Measurements from ENCODE around the gene ATP5F1D. TPM values are rescaled to one million over a fixed set of nuclear protein-coding genes. Genes with fewer than 3 reads are reported as not detected.
A peak's percentile ranks its signal among the peaks of the same experiment; 100 is the strongest.

The ATP5F1D gene
- total and polyA plus RNA-seq, 2 of the 13 experiments (the other 11 are each of a cell fraction or from before 2014, with no cell fraction given) = 39.4 to 78.7 TPM

DNA sequence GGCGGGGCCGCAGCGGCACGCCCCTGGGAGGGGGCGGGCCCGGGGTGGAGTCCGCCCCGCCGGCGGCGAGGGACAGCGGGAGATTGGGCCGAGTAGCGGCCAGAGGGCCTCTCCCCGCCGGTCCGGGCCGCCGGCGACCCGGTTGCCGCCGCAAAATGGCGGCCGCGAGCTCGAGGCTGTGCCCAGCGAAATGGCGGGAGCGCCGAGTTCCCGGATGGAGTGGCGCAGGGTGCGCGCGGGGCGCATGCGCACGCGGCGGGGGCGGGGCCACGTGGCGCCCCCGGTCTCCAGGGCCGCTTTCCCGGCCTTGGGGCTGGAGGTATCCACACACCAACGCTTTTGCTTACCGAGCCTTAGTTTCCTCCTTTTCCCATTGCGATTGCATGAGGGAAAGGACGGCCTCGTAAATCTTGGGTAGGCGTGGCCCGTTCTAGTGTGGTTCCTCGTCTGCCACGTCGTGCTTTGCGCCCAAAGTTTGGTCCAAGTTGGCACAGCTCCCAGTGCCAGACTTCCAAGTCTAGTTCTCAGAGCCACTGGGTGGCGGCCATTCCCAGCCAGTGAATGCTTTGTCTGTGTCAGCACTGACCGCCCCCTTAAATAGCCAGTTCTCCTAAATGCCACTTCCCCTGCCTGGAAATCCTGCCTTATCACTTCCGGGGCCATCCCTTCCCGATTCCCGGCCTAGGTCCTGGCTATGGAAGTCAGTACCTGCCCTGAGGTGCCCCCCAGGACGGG, 28.1 kb downstream of the ATP5F1D start (continued):
- TF ChIP-seq PBX3 (CRISPR knock-in tag; IDR thresholded peaks at IDR 0.05; ENCODE audit: borderline replicate concordance) = no peak
- TF ChIP-seq, protein P1, sequence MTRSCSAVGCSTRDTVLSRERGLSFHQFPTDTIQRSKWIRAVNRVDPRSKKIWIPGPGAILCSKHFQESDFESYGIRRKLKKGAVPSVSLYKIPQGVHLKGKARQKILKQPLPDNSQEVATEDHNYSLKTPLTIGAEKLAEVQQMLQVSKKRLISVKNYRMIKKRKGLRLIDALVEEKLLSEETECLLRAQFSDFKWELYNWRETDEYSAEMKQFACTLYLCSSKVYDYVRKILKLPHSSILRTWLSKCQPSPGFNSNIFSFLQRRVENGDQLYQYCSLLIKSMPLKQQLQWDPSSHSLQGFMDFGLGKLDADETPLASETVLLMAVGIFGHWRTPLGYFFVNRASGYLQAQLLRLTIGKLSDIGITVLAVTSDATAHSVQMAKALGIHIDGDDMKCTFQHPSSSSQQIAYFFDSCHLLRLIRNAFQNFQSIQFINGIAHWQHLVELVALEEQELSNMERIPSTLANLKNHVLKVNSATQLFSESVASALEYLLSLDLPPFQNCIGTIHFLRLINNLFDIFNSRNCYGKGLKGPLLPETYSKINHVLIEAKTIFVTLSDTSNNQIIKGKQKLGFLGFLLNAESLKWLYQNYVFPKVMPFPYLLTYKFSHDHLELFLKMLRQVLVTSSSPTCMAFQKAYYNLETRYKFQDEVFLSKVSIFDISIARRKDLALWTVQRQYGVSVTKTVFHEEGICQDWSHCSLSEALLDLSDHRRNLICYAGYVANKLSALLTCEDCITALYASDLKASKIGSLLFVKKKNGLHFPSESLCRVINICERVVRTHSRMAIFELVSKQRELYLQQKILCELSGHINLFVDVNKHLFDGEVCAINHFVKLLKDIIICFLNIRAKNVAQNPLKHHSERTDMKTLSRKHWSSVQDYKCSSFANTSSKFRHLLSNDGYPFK (CRISPR knock-in tag; IDR thresholded peaks at IDR 0.05; ENCODE audit: borderline replicate concordance) = no peak
- TF ChIP-seq, protein P2, sequence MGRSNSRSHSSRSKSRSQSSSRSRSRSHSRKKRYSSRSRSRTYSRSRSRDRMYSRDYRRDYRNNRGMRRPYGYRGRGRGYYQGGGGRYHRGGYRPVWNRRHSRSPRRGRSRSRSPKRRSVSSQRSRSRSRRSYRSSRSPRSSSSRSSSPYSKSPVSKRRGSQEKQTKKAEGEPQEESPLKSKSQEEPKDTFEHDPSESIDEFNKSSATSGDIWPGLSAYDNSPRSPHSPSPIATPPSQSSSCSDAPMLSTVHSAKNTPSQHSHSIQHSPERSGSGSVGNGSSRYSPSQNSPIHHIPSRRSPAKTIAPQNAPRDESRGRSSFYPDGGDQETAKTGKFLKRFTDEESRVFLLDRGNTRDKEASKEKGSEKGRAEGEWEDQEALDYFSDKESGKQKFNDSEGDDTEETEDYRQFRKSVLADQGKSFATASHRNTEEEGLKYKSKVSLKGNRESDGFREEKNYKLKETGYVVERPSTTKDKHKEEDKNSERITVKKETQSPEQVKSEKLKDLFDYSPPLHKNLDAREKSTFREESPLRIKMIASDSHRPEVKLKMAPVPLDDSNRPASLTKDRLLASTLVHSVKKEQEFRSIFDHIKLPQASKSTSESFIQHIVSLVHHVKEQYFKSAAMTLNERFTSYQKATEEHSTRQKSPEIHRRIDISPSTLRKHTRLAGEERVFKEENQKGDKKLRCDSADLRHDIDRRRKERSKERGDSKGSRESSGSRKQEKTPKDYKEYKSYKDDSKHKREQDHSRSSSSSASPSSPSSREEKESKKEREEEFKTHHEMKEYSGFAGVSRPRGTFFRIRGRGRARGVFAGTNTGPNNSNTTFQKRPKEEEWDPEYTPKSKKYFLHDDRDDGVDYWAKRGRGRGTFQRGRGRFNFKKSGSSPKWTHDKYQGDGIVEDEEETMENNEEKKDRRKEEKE (IDR thresholded peaks at IDR 0.05) = no peak
- no peak for TF ChIP-seq FOXO1 (CRISPR knock-in tag; IDR thresholded peaks at IDR 0.05)
- TF ChIP-seq RNF219 (CRISPR knock-in tag; IDR thresholded peaks at IDR 0.05) = no peak
- no peak for TF ChIP-seq LRRFIP1 (CRISPR knock-in tag; conservative IDR thresholded peaks at IDR 0.05)
- TF ChIP-seq ZNF570 (CRISPR knock-in tag; IDR thresholded peaks at IDR 0.05; ENCODE audit: borderline replicate concordance) = no peak
- TF ChIP-seq ZNF138 (CRISPR knock-in tag; IDR thresholded peaks at IDR 0.05; ENCODE audit: low read depth) = peak; percentile 88; the same call in 1 of the 2 replicates
- TF ChIP-seq ZNF839 (CRISPR knock-in tag; IDR thresholded peaks at IDR 0.05; ENCODE audit: borderline replicate concordance) = no peak; the same call in 1 of the 2 replicates
- TF ChIP-seq MED8 (CRISPR knock-in tag; IDR thresholded peaks at IDR 0.05; ENCODE audit: insufficient replicate concordance) = no peak
- peak; percentile 18; the same call in 1 of the 2 replicates for TF ChIP-seq ZNF143 (CRISPR knock-in tag; IDR thresholded peaks at IDR 0.05)
- TF ChIP-seq ZBTB38 (CRISPR knock-in tag; IDR thresholded peaks at IDR 0.05) = peak; percentile 57
- TF ChIP-seq ZNF496 (CRISPR knock-in tag; IDR thresholded peaks at IDR 0.05; ENCODE audit: insufficient replicate concordance) = no peak
- no peak for TF ChIP-seq ZNF20 (CRISPR knock-in tag; IDR thresholded peaks at IDR 0.05)

All from HepG2 (cell line).